GM12892 (cell line): ENCODE results near the gene COL5A1.

ENCODE experiments used
- POLR2A ChIP-seq: IDR thresholded peaks from 2 replicates; pipeline ENCODE4 v1.6.1; 2011; ENCODE audit warnings: low read depth, low read length, control low read depth
- POLR2AphosphoS5 ChIP-seq: IDR thresholded peaks from 2 replicates; pipeline ENCODE4 v1.6.1; 2011; ENCODE audit warnings: low read depth, low read length, control low read depth
- TAF1 ChIP-seq: IDR thresholded peaks from 2 replicates; pipeline ENCODE4 v1.6.1; 2011; ENCODE audit warnings: low read depth, mild to moderate bottlenecking, control low read depth, low read length, borderline replicate concordance

GRCh38 chr9:134776080-134776796 is 134.6 kb downstream of the COL5A1 start:
- no peak for TF ChIP-seq POLR2A
- no peak for TF ChIP-seq POLR2AphosphoS5
- TF ChIP-seq TAF1, result no peak
